ENCODE results near the gene CLEC20A.

DNA sequence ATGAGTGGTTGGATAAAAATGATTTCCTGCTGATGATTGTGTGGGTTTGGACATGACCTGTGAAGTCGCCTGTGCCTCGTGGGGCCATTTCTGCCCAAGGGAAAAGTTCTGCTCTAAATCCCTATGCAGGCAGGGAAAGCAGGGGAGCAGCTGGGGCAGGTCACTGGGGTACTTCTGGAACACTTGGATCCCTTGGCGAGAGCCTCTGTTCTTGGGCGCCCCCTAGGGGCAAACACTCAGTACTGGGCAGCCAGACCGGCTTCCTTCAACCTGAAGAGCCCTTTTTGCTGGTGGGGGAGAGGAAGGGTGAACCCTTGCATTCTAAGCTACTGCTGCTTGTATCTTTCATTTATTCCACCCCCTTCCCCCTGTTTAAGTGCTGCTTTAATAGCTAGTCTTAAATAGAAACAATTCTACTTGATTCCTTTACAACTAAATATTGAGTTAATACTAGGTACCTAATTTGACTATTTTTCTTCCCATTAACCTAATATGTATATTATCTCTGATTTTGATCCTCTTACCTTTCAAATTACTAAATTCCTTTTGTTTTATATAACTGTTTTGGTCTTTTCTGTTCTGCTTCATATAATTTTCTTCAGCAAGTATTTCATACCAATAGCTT, 5.1 kb upstream of the CLEC20A start:
- TF ChIP-seq, protein P1, sequence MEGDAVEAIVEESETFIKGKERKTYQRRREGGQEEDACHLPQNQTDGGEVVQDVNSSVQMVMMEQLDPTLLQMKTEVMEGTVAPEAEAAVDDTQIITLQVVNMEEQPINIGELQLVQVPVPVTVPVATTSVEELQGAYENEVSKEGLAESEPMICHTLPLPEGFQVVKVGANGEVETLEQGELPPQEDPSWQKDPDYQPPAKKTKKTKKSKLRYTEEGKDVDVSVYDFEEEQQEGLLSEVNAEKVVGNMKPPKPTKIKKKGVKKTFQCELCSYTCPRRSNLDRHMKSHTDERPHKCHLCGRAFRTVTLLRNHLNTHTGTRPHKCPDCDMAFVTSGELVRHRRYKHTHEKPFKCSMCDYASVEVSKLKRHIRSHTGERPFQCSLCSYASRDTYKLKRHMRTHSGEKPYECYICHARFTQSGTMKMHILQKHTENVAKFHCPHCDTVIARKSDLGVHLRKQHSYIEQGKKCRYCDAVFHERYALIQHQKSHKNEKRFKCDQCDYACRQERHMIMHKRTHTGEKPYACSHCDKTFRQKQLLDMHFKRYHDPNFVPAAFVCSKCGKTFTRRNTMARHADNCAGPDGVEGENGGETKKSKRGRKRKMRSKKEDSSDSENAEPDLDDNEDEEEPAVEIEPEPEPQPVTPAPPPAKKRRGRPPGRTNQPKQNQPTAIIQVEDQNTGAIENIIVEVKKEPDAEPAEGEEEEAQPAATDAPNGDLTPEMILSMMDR (IDR thresholded peaks at IDR 0.05; ENCODE audit: poor library complexity) = peak; percentile 72
- TF ChIP-seq EZH2 (IDR thresholded peaks at IDR 0.05; ENCODE audit: borderline replicate concordance) = no peak

Measured in hepatocyte (in vitro differentiated cells).